Neural progenitor cell (in vitro differentiated cells): ENCODE results near the gene ANKRD39. TPM values are rescaled to one million over a fixed set of nuclear protein-coding genes. Genes with fewer than 3 reads are reported as not detected.

Experiments
- DNase-seq: peaks from one replicate; pipeline ENCODE4 v3.0.0-alpha.2; 2016; ENCODE audit warnings: low spot score
- H2AFZ ChIP-seq: fragments of 200-600 bp; sonication (generic); replicated peaks from 2 replicates; pipeline ENCODE4 v1.6.1; 2016; ENCODE audit warnings: antibody characterized with exemption
- H3F3A ChIP-seq: fragments of 200-600 bp; sonication (generic); 2 replicates; pipeline ENCODE4 v1.6.1; 2016; ENCODE audit warnings: antibody characterized with exemption, low read depth
- H3K27ac ChIP-seq: fragments of 200-600 bp; sonication (generic); 2 replicates; pipeline ENCODE4 v1.5.1; 2016; ENCODE audit warnings: mild to moderate bottlenecking
- H3K27me3 ChIP-seq: fragments of 200-600 bp; sonication (generic); 2 replicates; pipeline ENCODE4 v1.6.1; 2016; ENCODE audit warnings: mild to moderate bottlenecking, moderate library complexity
- H3K36me3 ChIP-seq: fragments of 200-600 bp; sonication (generic); 2 replicates; pipeline ENCODE4 v1.5.1; 2016
- H3K4me1 ChIP-seq: fragments of 200-600 bp; sonication (generic); 2 replicates; pipeline ENCODE4 v1.6.1; 2016; ENCODE audit warnings: mixed run types
- H3K4me2 ChIP-seq: fragments of 200-600 bp; sonication (generic); 2 replicates; pipeline ENCODE4 v1.6.1; 2016
- H3K4me3 ChIP-seq: fragments of 200-600 bp; sonication (generic); 2 replicates; pipeline ENCODE4 v1.5.1; 2016
- H3K79me2 ChIP-seq: fragments of 200-600 bp; sonication (generic); 2 replicates; pipeline ENCODE4 v1.6.1; 2016; ENCODE audit warnings: low read depth
- H3K9ac ChIP-seq: fragments of 200-600 bp; sonication (generic); 2 replicates; pipeline ENCODE4 v1.6.1; 2016
- H3K9me3 ChIP-seq: fragments of 200-600 bp; sonication (generic); 2 replicates; pipeline ENCODE4 v1.5.1; 2016; ENCODE audit warnings: low read depth
- H4K20me1 ChIP-seq: fragments of 200-600 bp; sonication (generic); 2 replicates; pipeline ENCODE4 v1.6.1; 2016; ENCODE audit warnings: low read depth
- H3K27ac Mint-ChIP-seq: 3 replicates; pipeline ENCODE4 v1.8.0; 2021; ENCODE audit warnings: mixed read lengths
- H3K27me3 Mint-ChIP-seq: 2 replicates; pipeline ENCODE4 v1.8.0; 2022; ENCODE audit warnings: low read depth, mild to moderate bottlenecking, inconsistent platforms, moderate library complexity, mixed read lengths; ENCODE audit not compliant: insufficient read depth
- H3K36me3 Mint-ChIP-seq: 3 replicates; pipeline ENCODE4 v1.8.0; 2021; ENCODE audit warnings: mixed read lengths
- H3K4me1 Mint-ChIP-seq: 3 replicates; pipeline ENCODE4 v1.8.0; 2021; ENCODE audit warnings: mixed read lengths
- H3K4me3 Mint-ChIP-seq: 3 replicates; pipeline ENCODE4 v1.8.0; 2021; ENCODE audit warnings: mild to moderate bottlenecking, moderate library complexity, mixed read lengths
- H3K9me3 Mint-ChIP-seq: 3 replicates; pipeline ENCODE4 v1.8.0; 2020; ENCODE audit warnings: mixed read lengths
- EZH2 ChIP-seq: fragments of 200-600 bp; sonication (generic); IDR thresholded peaks from 2 replicates; pipeline ENCODE4 v1.6.1; 2017; ENCODE audit warnings: antibody characterized with exemption, mild to moderate bottlenecking, moderate library complexity
- EZH2phosphoT487 ChIP-seq: fragments of 200-600 bp; sonication (generic); IDR thresholded peaks from 2 replicates; pipeline ENCODE4 v1.6.1; 2017; ENCODE audit warnings: antibody characterized with exemption
- total RNA-seq: library from RNA; depleted of rRNA; stranded (reverse); fragments of >200 nt; gene quantifications from 2 replicates; pipeline ENCODE4 v1.2.3, GENCODE V29; 2015; ENCODE audit warnings: low replicate concordance
- TF ChIP-seq, protein P1 (sequence below): fragments of 200-600 bp; sonication (generic); IDR thresholded peaks from 2 replicates; pipeline ENCODE4 v1.5.1; 2017; ENCODE audit warnings: antibody characterized with exemption, mild to moderate bottlenecking

ANKRD39 gene
- total RNA-seq, 1 donor from 2014 or later, result 4.0 TPM

- Histone ChIP-seq H3K9me3 (no peaks in the 10 kb centered on the region), H4K20me1 (peaks cover 74% of the 10 kb centered on the region), H3K4me3 (no peak overlapping the region), H3K79me2 (peaks cover 66% of the 10 kb centered on the region), H3K27me3 (no peaks in the 10 kb centered on the region), H3K4me1 (peaks cover 29% of the 10 kb centered on the region), H3K9ac (no peak overlapping the region), H3K4me2 (no peak overlapping the region), H2AFZ (no peak overlapping the region), H3K36me3 (no peaks in the 10 kb centered on the region), H3K27ac (no peak overlapping the region), H3F3A (peaks cover 19% of the 10 kb centered on the region)
- H3K9me3 Mint-ChIP-seq, result no peaks in the 10 kb centered on the region
- H3K4me1 Mint-ChIP-seq, result peaks cover 33% of the 10 kb centered on the region
- no peak overlapping the region for H3K27ac Mint-ChIP-seq
- H3K27me3 Mint-ChIP-seq, result peaks cover 10% of the 10 kb centered on the region
- TF ChIP-seq, protein P1, sequence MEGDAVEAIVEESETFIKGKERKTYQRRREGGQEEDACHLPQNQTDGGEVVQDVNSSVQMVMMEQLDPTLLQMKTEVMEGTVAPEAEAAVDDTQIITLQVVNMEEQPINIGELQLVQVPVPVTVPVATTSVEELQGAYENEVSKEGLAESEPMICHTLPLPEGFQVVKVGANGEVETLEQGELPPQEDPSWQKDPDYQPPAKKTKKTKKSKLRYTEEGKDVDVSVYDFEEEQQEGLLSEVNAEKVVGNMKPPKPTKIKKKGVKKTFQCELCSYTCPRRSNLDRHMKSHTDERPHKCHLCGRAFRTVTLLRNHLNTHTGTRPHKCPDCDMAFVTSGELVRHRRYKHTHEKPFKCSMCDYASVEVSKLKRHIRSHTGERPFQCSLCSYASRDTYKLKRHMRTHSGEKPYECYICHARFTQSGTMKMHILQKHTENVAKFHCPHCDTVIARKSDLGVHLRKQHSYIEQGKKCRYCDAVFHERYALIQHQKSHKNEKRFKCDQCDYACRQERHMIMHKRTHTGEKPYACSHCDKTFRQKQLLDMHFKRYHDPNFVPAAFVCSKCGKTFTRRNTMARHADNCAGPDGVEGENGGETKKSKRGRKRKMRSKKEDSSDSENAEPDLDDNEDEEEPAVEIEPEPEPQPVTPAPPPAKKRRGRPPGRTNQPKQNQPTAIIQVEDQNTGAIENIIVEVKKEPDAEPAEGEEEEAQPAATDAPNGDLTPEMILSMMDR, result no peak
- no peak for TF ChIP-seq EZH2phosphoT487
- TF ChIP-seq EZH2, result no peak
- no peak overlapping the region for H3K4me3 Mint-ChIP-seq
- DNase-seq, result no peak
- peaks cover 24% of the 10 kb centered on the region for H3K36me3 Mint-ChIP-seq
Measured at GRCh38 chr2:96823198-96823597, 34.6 kb downstream of the ANKRD39 start.

GRCh38 chr2:96822786-96823185, 35.0 kb downstream of the ANKRD39 start:
- Mint-ChIP-seq H3K4me1 (peaks cover 36% of the 10 kb centered on the region), H3K4me3 (no peak overlapping the region), H3K9me3 (no peaks in the 10 kb centered on the region), H3K27me3 (peaks cover 10% of the 10 kb centered on the region), H3K36me3 (peaks cover 23% of the 10 kb centered on the region), H3K27ac (no peak overlapping the region)
- Histone ChIP-seq H3K27ac (no peak overlapping the region), H3K79me2 (peaks cover 70% of the 10 kb centered on the region), H3K9me3 (no peaks in the 10 kb centered on the region), H2AFZ (no peak overlapping the region), H3K4me2 (no peak overlapping the region), H3K27me3 (peaks cover 4% of the 10 kb centered on the region), H3K36me3 (no peaks in the 10 kb centered on the region), H3K4me3 (no peak overlapping the region), H4K20me1 (peaks cover 78% of the 10 kb centered on the region), H3K9ac (no peak overlapping the region), H3K4me1 (peaks cover 32% of the 10 kb centered on the region), H3F3A (peaks cover 19% of the 10 kb centered on the region)
- TF ChIP-seq EZH2phosphoT487 (no peak), EZH2 (no peak)
- TF ChIP-seq, protein P1, result no peak
- no peak for DNase-seq

DNA sequence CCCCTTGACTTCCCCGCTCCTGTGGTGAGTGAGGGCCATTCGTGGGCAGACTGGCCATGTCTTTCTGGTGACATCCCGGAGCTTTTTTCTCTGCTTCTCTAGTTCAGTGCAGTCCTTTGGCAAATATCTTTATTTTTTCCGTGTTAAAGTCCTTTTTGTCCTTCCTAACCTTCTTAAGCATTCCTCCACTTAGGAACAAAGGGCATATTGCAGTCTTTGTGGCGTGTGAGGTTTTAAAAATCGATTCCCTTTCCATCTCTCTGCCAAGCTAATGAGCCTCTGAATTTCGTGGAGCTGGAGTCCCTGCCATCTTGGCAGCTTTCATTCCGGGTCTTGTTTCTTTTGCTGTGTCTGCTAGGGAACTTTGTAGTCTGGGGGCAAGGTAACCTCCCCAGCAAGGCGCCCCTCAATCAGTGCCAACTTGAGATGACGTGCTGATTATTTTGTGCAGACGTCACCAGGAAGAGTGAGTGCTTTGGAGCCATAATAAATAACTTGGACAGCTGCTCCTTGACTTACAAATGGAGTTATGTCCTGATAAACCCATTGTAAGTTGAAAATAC, 36.6 kb downstream of the ANKRD39 start:
- no peak overlapping the region for H3K4me3 ChIP-seq
- H3K4me2 ChIP-seq, result peak overlapping the region; percentile 66
- peaks cover 23% of the 10 kb centered on the region for H3K36me3 Mint-ChIP-seq
- peak overlapping the region; percentile 54 for H3K27ac ChIP-seq
- TF ChIP-seq, protein P1, result no peak
- TF ChIP-seq EZH2phosphoT487, result no peak
- no peak for TF ChIP-seq EZH2
- H3K36me3 ChIP-seq, result no peaks in the 10 kb centered on the region
- H3K27me3 Mint-ChIP-seq, result peaks cover 10% of the 10 kb centered on the region
- no peaks in the 10 kb centered on the region for H3K9me3 ChIP-seq
- H2AFZ ChIP-seq, result no peak overlapping the region
- H3K4me1 Mint-ChIP-seq, result peaks cover 41% of the 10 kb centered on the region
- peak overlapping the region; percentile 27 for H3K4me3 Mint-ChIP-seq
- peaks cover 79% of the 10 kb centered on the region for H3K79me2 ChIP-seq
- peaks cover 27% of the 10 kb centered on the region for H3F3A ChIP-seq
- H4K20me1 ChIP-seq, result peaks cover 88% of the 10 kb centered on the region
- peaks cover 40% of the 10 kb centered on the region for H3K4me1 ChIP-seq
- H3K9ac ChIP-seq, result no peak overlapping the region
- no peaks in the 10 kb centered on the region for H3K9me3 Mint-ChIP-seq
- no peak overlapping the region for H3K27ac Mint-ChIP-seq
- no peak for DNase-seq
- H3K27me3 ChIP-seq, result peaks cover 4% of the 10 kb centered on the region
